Osteocyte (in vitro differentiated cells): Measurements from ENCODE around the gene SNPH. TPM values are rescaled to one million over a fixed set of nuclear protein-coding genes. Genes with fewer than 3 reads are reported as not detected.

ENCODE experiments used
- DNase-seq: peaks from one replicate; pipeline ENCODE4 v3.0.0; 2021; ENCODE audit warnings: mixed read lengths; ENCODE audit not compliant: unreplicated experiment; ENCODE audit errors: extremely low spot score
- H3K27ac Mint-ChIP-seq: one replicate; pipeline ENCODE4 v1.8.0; 2021; ENCODE audit warnings: mild to moderate bottlenecking, mixed read lengths; ENCODE audit not compliant: unreplicated experiment
- H3K27me3 Mint-ChIP-seq: one replicate; pipeline ENCODE4 v1.8.0; 2021; ENCODE audit warnings: mixed read lengths; ENCODE audit not compliant: unreplicated experiment
- H3K36me3 Mint-ChIP-seq: one replicate; pipeline ENCODE4 v1.8.0; 2021; ENCODE audit warnings: mixed read lengths; ENCODE audit not compliant: unreplicated experiment
- H3K4me1 Mint-ChIP-seq: one replicate; pipeline ENCODE4 v1.8.0; 2021; ENCODE audit warnings: mixed read lengths; ENCODE audit not compliant: unreplicated experiment
- H3K4me3 Mint-ChIP-seq: one replicate; pipeline ENCODE4 v1.8.0; 2021; ENCODE audit warnings: mild to moderate bottlenecking, moderate library complexity, mixed read lengths; ENCODE audit not compliant: unreplicated experiment
- H3K9me3 Mint-ChIP-seq: one replicate; pipeline ENCODE4 v1.8.0; 2021; ENCODE audit warnings: mixed read lengths; ENCODE audit not compliant: unreplicated experiment
- CTCF ChIP-seq: fragments of 200-600 bp; sonication (generic); IDR thresholded peaks from 2 replicates; pipeline ENCODE4 v1.5.0; 2021; ENCODE audit warnings: antibody characterized with exemption, mild to moderate bottlenecking, moderate library complexity
- total RNA-seq: library from RNA; stranded (reverse); gene quantifications from 2 replicates; pipeline ENCODE4 v1.2.1, GENCODE V29; 2021

Gene SNPH
- total RNA-seq, 1 donor from 2014 or later = 8.9 TPM

- no peak overlapping the region for H3K4me3 Mint-ChIP-seq
- H3K27ac Mint-ChIP-seq = no peak overlapping the region
- peak; percentile 46 for DNase-seq
- no peaks in the 10 kb centered on the region for H3K4me1 Mint-ChIP-seq
- H3K27me3 Mint-ChIP-seq = no peaks in the 10 kb centered on the region
- H3K36me3 Mint-ChIP-seq = peaks cover 5% of the 10 kb centered on the region
- no peaks in the 10 kb centered on the region for H3K9me3 Mint-ChIP-seq
- no peak for TF ChIP-seq CTCF
Measured at GRCh38 chr20:1335961-1336698, 70.0 kb downstream of the SNPH start.

- no peaks in the 10 kb centered on the region for H3K27me3 Mint-ChIP-seq
- no peak overlapping the region for H3K4me3 Mint-ChIP-seq
- TF ChIP-seq CTCF = no peak
- no peaks in the 10 kb centered on the region for H3K9me3 Mint-ChIP-seq
- H3K4me1 Mint-ChIP-seq = no peaks in the 10 kb centered on the region
- H3K27ac Mint-ChIP-seq = no peak overlapping the region
- H3K36me3 Mint-ChIP-seq = peaks cover 5% of the 10 kb centered on the region
- peak; percentile 78 for DNase-seq
Measured at GRCh38 chr20:1336699-1337367, 70.7 kb downstream of the SNPH start.

- Mint-ChIP-seq H3K9me3 (no peaks in the 10 kb centered on the region), H3K4me3 (no peak overlapping the region), H3K36me3 (peaks cover 4% of the 10 kb centered on the region), H3K27ac (no peak overlapping the region), H3K27me3 (no peaks in the 10 kb centered on the region), H3K4me1 (no peaks in the 10 kb centered on the region)
- TF ChIP-seq CTCF = no peak
- no peak for DNase-seq
Measured at GRCh38 chr20:1337441-1337840, 71.3 kb downstream of the SNPH start.

GRCh38 chr20:1338096-1338495 is 72.0 kb downstream of the SNPH start:
- peaks cover 4% of the 10 kb centered on the region for H3K36me3 Mint-ChIP-seq
- H3K27me3 Mint-ChIP-seq = no peaks in the 10 kb centered on the region
- no peaks in the 10 kb centered on the region for H3K4me1 Mint-ChIP-seq
- no peak for TF ChIP-seq CTCF
- no peak overlapping the region for H3K4me3 Mint-ChIP-seq
- no peaks in the 10 kb centered on the region for H3K9me3 Mint-ChIP-seq
- peak; percentile 69 for DNase-seq
- no peak overlapping the region for H3K27ac Mint-ChIP-seq

GRCh38 chr20:1338801-1339200 is 72.7 kb downstream of the SNPH start:
- no peaks in the 10 kb centered on the region for H3K27me3 Mint-ChIP-seq
- no peaks in the 10 kb centered on the region for H3K9me3 Mint-ChIP-seq
- H3K4me3 Mint-ChIP-seq = no peak overlapping the region
- peaks cover 4% of the 10 kb centered on the region for H3K4me1 Mint-ChIP-seq
- H3K36me3 Mint-ChIP-seq = peaks cover 1% of the 10 kb centered on the region
- no peak overlapping the region for H3K27ac Mint-ChIP-seq
- TF ChIP-seq CTCF = no peak
- peak; percentile 57 for DNase-seq
